Nephron progenitor cell (in vitro differentiated cells): Measurements from ENCODE around the gene NRF1.

ENCODE experiments used
- DNase-seq: peaks from one replicate; pipeline ENCODE4 v3.0.0; 2021
- H3K27ac Mint-ChIP-seq: 2 replicates; pipeline ENCODE4 v1.8.0; 2021; ENCODE audit warnings: mild to moderate bottlenecking, moderate library complexity, mixed read lengths
- H3K27me3 Mint-ChIP-seq: 2 replicates; pipeline ENCODE4 v1.8.0; 2021; ENCODE audit warnings: mild to moderate bottlenecking, low read depth, mixed read lengths; ENCODE audit not compliant: poor library complexity
- H3K36me3 Mint-ChIP-seq: 2 replicates; pipeline ENCODE4 v1.8.0; 2021; ENCODE audit warnings: low read depth, mixed read lengths
- H3K4me1 Mint-ChIP-seq: 2 replicates; pipeline ENCODE4 v1.8.0; 2021; ENCODE audit warnings: mixed read lengths
- H3K4me3 Mint-ChIP-seq: 2 replicates; pipeline ENCODE4 v1.8.0; 2021; ENCODE audit warnings: mild to moderate bottlenecking, moderate library complexity, mixed read lengths
- H3K9me3 Mint-ChIP-seq: 2 replicates; pipeline ENCODE4 v1.8.0; 2021; ENCODE audit warnings: mild to moderate bottlenecking, moderate library complexity, mixed read lengths
- TF ChIP-seq, protein P1 (sequence below): fragments of 200-600 bp; sonication (generic); IDR thresholded peaks from 2 replicates; pipeline ENCODE4 v1.5.0; 2021; ENCODE audit warnings: antibody characterized with exemption

The NRF1 gene

DNA sequence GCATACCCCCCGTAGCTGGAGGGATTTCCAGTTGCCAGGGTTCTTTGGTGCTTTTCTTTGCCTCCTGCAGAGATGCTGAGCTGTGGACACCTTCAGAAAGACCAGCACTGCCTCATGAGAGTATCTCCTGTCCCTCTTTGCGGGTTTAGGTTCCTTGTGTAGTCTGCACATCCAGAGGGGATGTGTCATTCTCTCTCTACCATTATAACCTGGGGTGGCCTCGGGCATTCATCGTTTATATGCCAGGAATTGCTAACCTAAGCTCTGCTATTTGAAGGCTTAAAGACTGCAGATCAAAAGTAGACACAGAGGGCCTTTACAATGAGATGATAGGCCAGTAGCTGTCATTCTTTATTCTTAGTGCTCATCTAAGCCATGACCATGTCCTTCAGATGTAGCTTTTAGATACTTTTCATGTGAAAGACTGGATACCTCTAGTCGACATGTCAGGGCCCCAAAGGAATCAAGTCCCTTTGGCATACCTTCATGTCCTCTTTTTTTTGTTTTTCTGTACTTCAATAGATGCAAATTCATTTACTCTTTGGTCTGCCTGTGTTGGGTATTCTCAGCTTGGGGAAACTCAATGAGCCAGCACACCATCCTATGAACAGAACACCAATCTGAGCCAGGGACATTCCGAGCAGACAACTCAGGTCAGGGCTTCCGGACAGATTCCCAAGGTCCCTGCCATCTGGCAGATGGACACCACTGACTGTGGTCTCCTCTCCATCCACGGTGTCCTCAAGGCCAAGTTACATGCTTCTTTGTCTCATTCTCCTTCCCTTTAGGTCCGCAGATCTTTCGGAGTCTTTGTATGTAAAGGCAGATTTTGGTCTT lies 129.3 kb downstream of the NRF1 start:
- H3K27me3 Mint-ChIP-seq: no peaks in the 10 kb centered on the region
- H3K9me3 Mint-ChIP-seq: no peaks in the 10 kb centered on the region
- peaks cover 37% of the 10 kb centered on the region for H3K4me1 Mint-ChIP-seq
- DNase-seq: no peak
- no peak overlapping the region for H3K4me3 Mint-ChIP-seq
- TF ChIP-seq, protein P1, sequence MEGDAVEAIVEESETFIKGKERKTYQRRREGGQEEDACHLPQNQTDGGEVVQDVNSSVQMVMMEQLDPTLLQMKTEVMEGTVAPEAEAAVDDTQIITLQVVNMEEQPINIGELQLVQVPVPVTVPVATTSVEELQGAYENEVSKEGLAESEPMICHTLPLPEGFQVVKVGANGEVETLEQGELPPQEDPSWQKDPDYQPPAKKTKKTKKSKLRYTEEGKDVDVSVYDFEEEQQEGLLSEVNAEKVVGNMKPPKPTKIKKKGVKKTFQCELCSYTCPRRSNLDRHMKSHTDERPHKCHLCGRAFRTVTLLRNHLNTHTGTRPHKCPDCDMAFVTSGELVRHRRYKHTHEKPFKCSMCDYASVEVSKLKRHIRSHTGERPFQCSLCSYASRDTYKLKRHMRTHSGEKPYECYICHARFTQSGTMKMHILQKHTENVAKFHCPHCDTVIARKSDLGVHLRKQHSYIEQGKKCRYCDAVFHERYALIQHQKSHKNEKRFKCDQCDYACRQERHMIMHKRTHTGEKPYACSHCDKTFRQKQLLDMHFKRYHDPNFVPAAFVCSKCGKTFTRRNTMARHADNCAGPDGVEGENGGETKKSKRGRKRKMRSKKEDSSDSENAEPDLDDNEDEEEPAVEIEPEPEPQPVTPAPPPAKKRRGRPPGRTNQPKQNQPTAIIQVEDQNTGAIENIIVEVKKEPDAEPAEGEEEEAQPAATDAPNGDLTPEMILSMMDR: no peak
- no peak overlapping the region for H3K27ac Mint-ChIP-seq
- H3K36me3 Mint-ChIP-seq: peaks cover 32% of the 10 kb centered on the region

- Mint-ChIP-seq H3K4me3 (no peak overlapping the region), H3K27ac (no peak overlapping the region), H3K36me3 (peaks cover 25% of the 10 kb centered on the region), H3K9me3 (no peaks in the 10 kb centered on the region), H3K27me3 (no peaks in the 10 kb centered on the region), H3K4me1 (peaks cover 45% of the 10 kb centered on the region)
- no peak for DNase-seq
- TF ChIP-seq, protein P1: no peak
Measured at GRCh38 chr7:129741743-129742213, 130.3 kb downstream of the NRF1 start.

DNA sequence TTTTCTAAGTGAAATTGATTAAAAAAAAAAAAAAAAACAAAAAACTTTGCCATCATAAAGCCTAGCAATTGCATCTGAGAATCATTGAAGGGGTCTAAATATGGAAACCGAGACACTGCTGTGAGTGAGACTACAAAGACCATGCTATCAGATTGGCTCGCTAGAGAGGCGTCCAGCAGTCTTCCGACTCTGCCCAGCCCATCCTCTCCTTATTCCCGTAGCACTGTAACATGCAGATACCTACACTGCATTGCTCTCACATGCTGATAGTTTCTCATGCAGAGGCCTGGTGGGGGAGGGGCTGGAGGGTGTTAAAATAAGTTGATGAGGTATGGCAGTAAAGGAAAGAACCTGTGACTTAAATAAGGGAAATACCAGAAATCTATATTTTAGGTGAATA lies 130.7 kb downstream of the NRF1 start:
- peaks cover 49% of the 10 kb centered on the region for H3K4me1 Mint-ChIP-seq
- DNase-seq: no peak
- no peaks in the 10 kb centered on the region for H3K27me3 Mint-ChIP-seq
- peaks cover 25% of the 10 kb centered on the region for H3K36me3 Mint-ChIP-seq
- H3K27ac Mint-ChIP-seq: no peak overlapping the region
- H3K9me3 Mint-ChIP-seq: no peaks in the 10 kb centered on the region
- TF ChIP-seq, protein P1: no peak
- no peak overlapping the region for H3K4me3 Mint-ChIP-seq

DNA sequence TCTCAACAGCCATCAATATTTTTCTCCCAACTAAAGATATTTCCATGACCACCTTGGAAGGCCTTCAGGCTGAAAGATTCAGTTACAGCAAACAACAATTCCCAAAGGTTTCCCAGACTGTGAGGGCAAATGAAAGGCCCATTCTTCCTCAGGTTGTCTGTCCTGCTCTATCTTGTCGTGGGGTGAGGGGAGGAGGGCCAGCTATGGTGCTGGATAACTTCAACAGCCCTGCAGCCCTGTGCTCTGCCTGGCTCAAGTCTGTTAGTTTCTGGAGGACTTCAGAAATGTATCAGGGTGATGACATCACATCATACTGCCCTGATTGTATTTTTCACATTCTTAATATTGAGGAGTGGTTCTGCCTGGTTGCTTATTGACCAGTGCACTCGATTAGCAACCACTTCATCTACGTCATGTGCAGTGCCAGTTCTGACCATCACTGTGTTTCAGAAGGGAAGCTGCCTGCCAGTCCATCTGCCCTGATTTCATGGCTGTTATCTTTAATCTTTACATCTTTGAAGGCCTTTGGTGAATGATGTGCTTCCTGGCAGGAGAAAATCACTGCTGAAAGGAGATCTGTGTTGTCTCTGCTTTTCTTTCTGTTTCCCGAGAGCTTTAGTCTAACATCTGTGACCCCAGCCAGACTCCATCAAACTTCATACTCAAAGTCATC lies 135.5 kb downstream of the NRF1 start:
- TF ChIP-seq, protein P1: no peak
- DNase-seq: no peak
- peaks cover 26% of the 10 kb centered on the region for H3K4me1 Mint-ChIP-seq
- peak overlapping the region; percentile 55 for H3K27ac Mint-ChIP-seq
- peaks cover 31% of the 10 kb centered on the region for H3K36me3 Mint-ChIP-seq
- no peaks in the 10 kb centered on the region for H3K27me3 Mint-ChIP-seq
- H3K4me3 Mint-ChIP-seq: no peak overlapping the region
- H3K9me3 Mint-ChIP-seq: no peaks in the 10 kb centered on the region

GRCh38 chr7:129748356-129749109 lies 137.0 kb downstream of the NRF1 start:
- Mint-ChIP-seq H3K4me1 (peaks cover 15% of the 10 kb centered on the region), H3K27me3 (no peaks in the 10 kb centered on the region), H3K4me3 (no peak overlapping the region), H3K36me3 (peaks cover 40% of the 10 kb centered on the region), H3K27ac (no peak overlapping the region), H3K9me3 (no peaks in the 10 kb centered on the region)
- DNase-seq: no peak
- TF ChIP-seq, protein P1: no peak
